HG03442 (cell line): Measurements from ENCODE around the gene RAB31.

ENCODE experiments used
- ATAC-seq: cut with Tn5 transposase; IDR thresholded peaks from one replicate; pipeline ENCODE4 v1.9.1; 2021; ENCODE audit warnings: mild to moderate bottlenecking, moderate library complexity; ENCODE audit not compliant: unreplicated experiment

The RAB31 gene

DNA sequence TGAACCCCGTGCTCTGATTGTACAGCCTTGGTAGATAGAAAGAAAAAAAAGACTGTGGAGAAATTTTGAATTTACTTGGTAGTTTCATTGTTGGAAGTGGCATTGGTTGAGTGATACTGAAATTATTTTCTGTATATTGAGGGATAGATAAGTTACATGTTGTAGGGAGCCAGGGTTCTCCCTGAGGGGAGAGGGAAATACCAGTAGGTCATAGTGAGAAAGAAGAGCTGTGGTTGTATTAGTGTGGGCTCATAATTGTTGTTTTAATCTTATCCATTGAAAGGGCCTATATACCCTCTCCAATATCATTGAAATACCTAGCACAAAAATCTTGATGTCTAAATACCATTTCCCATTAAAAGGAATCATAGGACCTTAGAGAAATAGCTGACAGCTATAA, 16.9 kb upstream of the RAB31 start:
- no peak for ATAC-seq

DNA sequence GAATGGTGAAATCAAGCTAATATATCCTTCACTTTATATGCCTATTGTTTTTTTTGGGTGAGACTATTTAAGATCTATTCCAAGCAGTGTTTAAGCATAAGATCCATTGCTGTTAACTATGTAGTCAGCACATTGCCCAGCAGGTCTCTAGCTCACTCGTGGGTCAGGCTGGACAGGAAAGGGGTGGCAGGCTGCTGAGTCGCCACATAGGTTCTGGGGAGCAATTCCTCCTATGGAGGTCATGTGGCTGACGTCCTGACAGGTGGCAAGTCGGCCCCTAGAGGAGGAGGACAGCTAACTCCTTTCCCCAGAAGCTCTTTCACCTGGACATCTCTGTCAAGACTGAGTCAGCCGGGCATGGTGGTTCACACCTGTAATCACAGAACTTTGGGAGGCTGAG, 13.9 kb upstream of the RAB31 start:
- ATAC-seq: no peak

- ATAC-seq: no peak
Measured at GRCh38 chr18:9694952-9695495, 13.1 kb upstream of the RAB31 start.

- ATAC-seq: no peak
Measured at GRCh38 chr18:9695605-9696004, 12.5 kb upstream of the RAB31 start.

DNA sequence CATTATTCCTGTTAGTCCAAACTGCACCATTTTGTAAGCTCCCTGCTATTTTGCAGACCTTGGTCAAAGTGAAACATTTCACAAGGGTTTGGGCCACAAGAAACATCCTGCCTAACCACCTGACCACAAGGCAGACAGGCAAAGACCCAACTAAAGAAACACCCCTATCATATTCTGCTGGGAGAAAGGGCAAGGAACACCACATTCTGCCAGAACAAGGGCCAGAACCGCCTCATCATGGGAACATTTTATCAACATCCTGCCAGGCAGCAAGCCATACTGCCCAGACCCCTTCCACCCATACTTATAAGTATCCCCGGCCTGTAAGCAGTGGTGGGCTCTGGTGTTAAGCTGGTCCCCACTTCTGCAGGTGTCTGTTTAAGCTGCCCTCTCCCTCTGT, 12.0 kb upstream of the RAB31 start:
- no peak for ATAC-seq

DNA sequence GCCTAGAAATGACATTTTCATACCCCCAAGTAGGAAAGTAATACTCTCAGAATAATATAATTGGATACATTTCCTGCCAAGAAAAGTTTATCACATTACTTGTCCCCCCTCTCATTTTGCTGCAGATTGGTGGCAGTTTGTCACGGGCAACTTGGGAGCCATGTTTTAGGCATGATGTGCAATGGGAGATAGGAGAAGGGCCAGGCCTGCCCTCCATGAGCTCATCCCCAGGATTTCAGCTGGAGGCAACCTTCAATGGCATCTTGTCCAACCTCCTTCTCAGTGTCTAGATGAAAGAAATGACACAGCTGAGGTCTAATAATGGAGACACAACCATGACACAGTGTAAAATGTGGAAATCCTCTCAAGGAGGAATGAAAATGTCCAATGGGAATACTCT, 11.4 kb upstream of the RAB31 start:
- no peak for ATAC-seq

DNA sequence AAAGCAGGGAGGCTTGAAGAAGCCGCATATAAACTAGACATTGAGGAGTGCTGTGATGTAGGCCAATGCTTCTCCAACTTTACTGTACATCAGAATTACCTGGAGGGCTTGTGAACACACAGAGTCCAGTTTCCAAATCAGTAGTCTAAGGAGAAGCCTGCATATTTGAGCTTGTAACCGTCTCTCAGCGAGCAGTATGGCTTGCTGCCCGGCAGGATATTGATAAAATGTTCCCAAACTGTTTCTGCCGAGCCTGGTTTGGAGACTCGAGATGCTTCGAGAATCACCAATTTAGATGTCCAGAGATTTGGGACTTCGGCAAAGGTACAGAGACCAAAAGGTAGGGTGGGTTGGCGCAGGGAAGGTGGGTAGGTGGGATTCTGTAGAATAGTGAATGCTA, 11.0 kb upstream of the RAB31 start:
- ATAC-seq: no peak

- ATAC-seq: no peak
Measured at GRCh38 chr18:9698497-9698896, 9.6 kb upstream of the RAB31 start.

GRCh38 chr18:9700261-9700796, 7.8 kb upstream of the RAB31 start:
- ATAC-seq: no peak

GRCh38 chr18:9701609-9702349, 6.3 kb upstream of the RAB31 start:
- no peak for ATAC-seq

GRCh38 chr18:9704233-9705118, 3.6 kb upstream of the RAB31 start:
- ATAC-seq: no peak

DNA sequence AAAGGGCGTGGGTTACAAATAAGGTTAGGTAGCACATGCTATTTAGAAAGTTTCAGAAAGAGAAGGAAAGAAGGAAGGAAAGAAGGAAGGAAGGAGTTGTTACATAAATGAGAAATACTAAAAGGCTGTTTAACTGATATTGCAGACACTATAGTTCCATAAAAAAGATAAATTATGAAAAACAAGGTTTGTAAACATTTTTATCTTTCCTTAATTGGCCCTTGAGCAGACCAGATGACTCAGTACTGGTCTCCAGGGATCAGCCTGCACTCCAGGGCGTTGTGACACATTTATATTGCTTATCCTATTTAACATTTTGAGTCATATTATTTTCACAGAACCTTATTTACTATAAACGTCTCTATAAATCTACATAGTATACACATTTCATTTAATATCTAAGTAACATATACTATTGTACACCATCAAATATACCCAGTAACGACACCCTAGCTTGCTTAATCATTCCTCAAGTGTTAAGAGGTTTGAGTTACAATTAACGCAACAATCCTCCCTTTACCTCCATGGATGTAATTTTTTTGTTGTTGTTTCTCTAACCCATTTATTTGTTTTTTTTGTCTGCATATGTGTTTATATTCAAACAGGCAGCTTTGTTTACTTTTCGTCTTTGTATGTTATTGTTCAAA, 2.8 kb upstream of the RAB31 start:
- no peak for ATAC-seq

GRCh38 chr18:9706081-9706935, 1.8 kb upstream of the RAB31 start:
- ATAC-seq: no peak

DNA sequence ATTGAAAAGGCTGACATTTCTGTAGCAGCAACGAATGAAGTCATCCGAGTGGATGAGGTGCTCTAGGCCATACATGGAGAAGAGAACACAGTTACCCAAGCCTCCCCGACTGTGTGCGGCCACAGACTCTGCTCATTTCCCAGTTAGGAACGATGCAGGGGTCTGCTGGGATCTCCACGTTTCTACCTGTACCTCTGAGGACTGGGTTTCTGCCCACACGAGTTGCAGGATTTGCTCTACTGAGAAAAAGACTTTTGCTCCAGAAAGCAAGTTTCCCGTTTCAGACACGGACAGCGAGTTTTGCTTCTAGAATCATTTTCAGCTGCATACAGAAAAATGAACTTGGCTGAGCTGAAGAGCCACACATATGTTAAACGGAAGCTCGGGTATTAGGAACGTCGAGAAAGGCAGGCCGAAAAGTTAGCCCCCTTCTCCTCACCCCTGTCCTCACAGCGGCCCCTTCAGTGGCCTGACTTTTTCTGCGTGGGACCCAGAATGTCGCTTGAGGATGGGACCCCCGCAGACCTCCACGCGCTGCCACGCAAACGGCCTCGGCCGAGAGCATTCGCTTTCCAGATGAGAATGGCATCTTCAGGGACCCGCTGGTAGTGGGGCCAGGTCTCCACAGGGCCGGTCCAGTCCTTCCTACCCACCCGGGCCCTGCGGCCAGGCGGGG, 582 bp upstream of the RAB31 start:
- no peak for ATAC-seq

GRCh38 chr18:9708434-9709303, 568 bp downstream of the RAB31 start:
- no peak for ATAC-seq

DNA sequence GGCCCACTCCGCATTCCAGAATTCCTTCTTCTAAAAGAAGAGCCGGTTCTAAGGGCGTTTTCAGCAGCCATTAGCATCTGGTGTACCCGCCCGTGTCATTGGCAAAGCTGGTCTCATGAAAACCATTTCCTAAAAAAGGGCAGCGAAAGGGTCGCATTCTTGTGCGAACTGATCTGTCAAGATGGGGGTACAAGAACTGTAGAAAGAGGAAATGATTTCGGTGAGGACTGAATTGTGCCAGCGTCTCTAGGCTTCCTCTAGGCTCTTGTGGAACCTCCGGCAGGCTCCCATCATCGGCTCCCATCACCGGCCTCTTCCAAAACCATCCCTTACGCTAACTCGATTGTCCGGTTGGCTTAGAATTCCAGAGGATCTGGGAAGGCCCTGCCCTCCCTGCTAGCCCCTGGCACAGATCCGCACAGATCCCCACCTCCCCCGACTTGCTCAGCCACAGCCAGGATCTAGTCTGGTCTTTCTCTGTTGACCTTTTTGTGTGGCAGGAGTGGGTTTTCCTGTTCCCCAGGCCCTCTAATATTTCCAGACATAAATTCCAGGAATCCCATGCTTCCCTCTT, 1.3 kb downstream of the RAB31 start:
- ATAC-seq: no peak

- no peak for ATAC-seq
Measured at GRCh38 chr18:9710037-9710436, 1.9 kb downstream of the RAB31 start.

GRCh38 chr18:9711361-9712129, 3.4 kb downstream of the RAB31 start:
- ATAC-seq: peak; percentile 61
